Duodenal mucosa (tissue), 2 donors: ENCODE measurements around the gene GRIK4.
"Not testable (repeated sequence)": the region's sequence is repeated elsewhere in the genome, so short reads cannot be mapped to it uniquely, and the experiment has no call there.

Experiments used
- H3K27ac ChIP-seq: one replicate; pipeline ENCODE4 v1.7.0; 2013; ENCODE audit warnings: low read depth, low read length
- H3K27me3 ChIP-seq, 2 donors: one replicate each; pipeline ENCODE4 v1.7.0; 2013; ENCODE audit warnings: low read length in 2 of 2, control low read depth in 1 of 2; ENCODE audit not compliant: insufficient read depth in 2 of 2, control insufficient read depth in 1 of 2
- H3K36me3 ChIP-seq, 2 donors: one replicate each; pipeline ENCODE4 v1.7.0; 2013; ENCODE audit warnings: low read length in 2 of 2, control low read depth in 1 of 2; ENCODE audit not compliant: insufficient read depth in 2 of 2, control insufficient read depth in 1 of 2
- H3K4me1 ChIP-seq, 2 donors: one replicate each; pipeline ENCODE4 v1.7.0; 2013; ENCODE audit warnings: low read length in 2 of 2, control low read depth in 1 of 2; ENCODE audit not compliant: insufficient read depth in 2 of 2, control insufficient read depth in 1 of 2
- H3K4me3 ChIP-seq, 2 donors: one replicate each; pipeline ENCODE4 v1.7.0; 2013; ENCODE audit warnings: low read length in 2 of 2, low read depth in 1 of 2
- H3K9ac ChIP-seq, 2 donors: one replicate each; pipeline ENCODE4 v1.7.0; 2013; ENCODE audit warnings: low read length in 2 of 2, low read depth in 1 of 2
- H3K9me3 ChIP-seq, 2 donors: one replicate each; pipeline ENCODE4 v1.7.0; 2013; ENCODE audit warnings: low read length in 2 of 2, control low read depth in 1 of 2; ENCODE audit not compliant: control insufficient read depth in 1 of 2

The GRIK4 gene

GRCh38 chr11:121006922-121007321 lies 495.4 kb downstream of the GRIK4 start:
- H3K9ac ChIP-seq: no peak overlapping the region
- no peaks in the 10 kb centered on the region for H3K9me3 ChIP-seq

GRCh38 chr11:121008551-121008950 lies 497.0 kb downstream of the GRIK4 start:
- H3K27me3 ChIP-seq: no peaks in the 10 kb centered on the region
- no peaks in the 10 kb centered on the region for H3K9me3 ChIP-seq
- no peaks in the 10 kb centered on the region for H3K4me1 ChIP-seq
- no peak overlapping the region for H3K9ac ChIP-seq
- H3K36me3 ChIP-seq: no peaks in the 10 kb centered on the region
- no peak overlapping the region for H3K27ac ChIP-seq
- H3K4me3 ChIP-seq: no peak overlapping the region

More at GRCh38 chr11:121006922-121007321, 495.4 kb downstream of the GRIK4 start:
- Histone ChIP-seq H3K36me3 (no peaks in the 10 kb centered on the region), H3K27ac (no peak overlapping the region), H3K4me1 (no peaks in the 10 kb centered on the region), H3K4me3 (no peak overlapping the region), H3K27me3 (peaks cover 0 to 1% of the 10 kb centered on the region in 2 donors)

- no peak overlapping the region for H3K9ac ChIP-seq
- no peak overlapping the region for H3K27ac ChIP-seq
- no peaks in the 10 kb centered on the region for H3K9me3 ChIP-seq
- H3K4me1 ChIP-seq: no peaks in the 10 kb centered on the region
- no peak overlapping the region for H3K4me3 ChIP-seq
- no peaks in the 10 kb centered on the region for H3K27me3 ChIP-seq
- H3K36me3 ChIP-seq: no peaks in the 10 kb centered on the region
These were observed 500.5 kb downstream of the GRIK4 start for GRCh38 chr11:121012091-121012490.

- Histone ChIP-seq H3K36me3 (no peaks in the 10 kb centered on the region), H3K4me3 (no peak overlapping the region), H3K27ac (no peak overlapping the region), H3K9me3 (no peaks in the 10 kb centered on the region), H3K27me3 (no peaks in the 10 kb centered on the region), H3K9ac (no peak overlapping the region), H3K4me1 (peaks cover 4 to 7% of the 10 kb centered on the region in 2 donors)
These were observed 507.2 kb downstream of the GRIK4 start for GRCh38 chr11:121018746-121019145.

- H3K27me3 ChIP-seq, H3K9me3 ChIP-seq, H3K36me3 ChIP-seq, H3K9ac ChIP-seq, H3K4me3 ChIP-seq, H3K27ac ChIP-seq: not testable (repeated sequence)
- peaks cover 16 to 18% of the 10 kb centered on the region in 2 donors for H3K4me1 ChIP-seq
These were observed 510.2 kb downstream of the GRIK4 start for GRCh38 chr11:121021718-121022117.

GRCh38 chr11:121023848-121024751 lies 512.6 kb downstream of the GRIK4 start, which contains the start of gene TBCEL:
Gene TBCEL, plus strand, starts transcription at chr11:121024102. Its CDS starts 21,589 bp downstream, at chr11:121045691.
- peaks cover 16 to 18% of the 10 kb centered on the region in 2 donors for H3K4me1 ChIP-seq
- H3K9me3 ChIP-seq: no peaks in the 10 kb centered on the region
- H3K27me3 ChIP-seq: no peaks in the 10 kb centered on the region
- peak within 1 kb of the TSS; percentile 52 to 65 for H3K9ac ChIP-seq
- H3K4me3 ChIP-seq: peak within 1 kb of the TSS; percentile 64 to 83
- no peaks in the 10 kb centered on the region for H3K36me3 ChIP-seq
- H3K27ac ChIP-seq: no peak within 1 kb of the TSS

- H3K4me1 ChIP-seq: peaks cover 16 to 18% of the 10 kb centered on the region in 2 donors
- peak overlapping the region in 1 of 2 donors; percentile 52 for H3K9ac ChIP-seq
- H3K27ac ChIP-seq: no peak overlapping the region
- no peaks in the 10 kb centered on the region for H3K27me3 ChIP-seq
- H3K9me3 ChIP-seq: no peaks in the 10 kb centered on the region
- no peaks in the 10 kb centered on the region for H3K36me3 ChIP-seq
- H3K4me3 ChIP-seq: peak overlapping the region; percentile 64 to 83
These were observed 513.4 kb downstream of the GRIK4 start for GRCh38 chr11:121024989-121025388.

GRCh38 chr11:121029153-121029552 lies 517.6 kb downstream of the GRIK4 start:
- Histone ChIP-seq H3K4me3 (no peak overlapping the region), H3K27ac (no peak overlapping the region), H3K9me3 (no peaks in the 10 kb centered on the region), H3K9ac (no peak overlapping the region), H3K27me3 (no peaks in the 10 kb centered on the region), H3K4me1 (peaks cover 9 to 13% of the 10 kb centered on the region in 2 donors), H3K36me3 (no peaks in the 10 kb centered on the region)

GRCh38 chr11:121029813-121030445 lies 518.4 kb downstream of the GRIK4 start:
- H3K27ac ChIP-seq: no peak overlapping the region
- H3K36me3 ChIP-seq: no peaks in the 10 kb centered on the region
- H3K4me3 ChIP-seq: no peak overlapping the region
- no peak overlapping the region for H3K9ac ChIP-seq
- peaks cover 3 to 9% of the 10 kb centered on the region in 2 donors for H3K4me1 ChIP-seq
- no peaks in the 10 kb centered on the region for H3K27me3 ChIP-seq
- H3K9me3 ChIP-seq: no peaks in the 10 kb centered on the region

- Histone ChIP-seq H3K9ac (no peak overlapping the region), H3K27ac (no peak overlapping the region), H3K27me3 (no peaks in the 10 kb centered on the region), H3K9me3 (no peaks in the 10 kb centered on the region), H3K4me3 (no peak overlapping the region), H3K4me1 (no peaks in the 10 kb centered on the region), H3K36me3 (no peaks in the 10 kb centered on the region)
These were observed 519.6 kb downstream of the GRIK4 start for GRCh38 chr11:121031167-121031566.
